T1000 (cell line): ENCODE results near the gene CYSLTR2.
"Not testable (repeated sequence)": the region's sequence is repeated elsewhere in the genome, so short reads cannot be mapped to it uniquely, and the experiment has no call there.

Source experiments
- DNase-seq: peaks from one replicate; lab custom pipeline; 2025; ENCODE audit warnings: mixed read lengths; lab: John Stamatoyannopoulos, UW

Gene CYSLTR2

DNA sequence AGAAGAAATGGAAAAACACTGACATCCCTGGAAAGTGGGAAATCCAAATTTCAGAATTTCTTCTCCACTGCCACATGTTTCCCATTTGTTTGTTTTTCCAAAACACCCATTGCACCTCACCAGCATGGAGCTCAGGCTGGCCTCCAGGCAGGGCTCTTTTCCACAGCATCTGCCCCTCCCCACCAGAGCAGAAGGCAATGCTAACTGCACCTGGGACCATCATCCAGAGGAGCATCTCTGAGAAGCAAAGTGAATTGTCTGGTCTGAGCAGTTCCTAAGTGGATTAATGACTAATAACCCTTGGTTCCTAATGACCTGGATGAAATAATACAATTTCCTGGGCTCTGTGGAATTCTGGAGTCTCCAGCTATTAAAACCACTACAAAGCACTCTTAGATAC is 8.8 kb upstream of the CYSLTR2 start:
- no peak for DNase-seq

DNA sequence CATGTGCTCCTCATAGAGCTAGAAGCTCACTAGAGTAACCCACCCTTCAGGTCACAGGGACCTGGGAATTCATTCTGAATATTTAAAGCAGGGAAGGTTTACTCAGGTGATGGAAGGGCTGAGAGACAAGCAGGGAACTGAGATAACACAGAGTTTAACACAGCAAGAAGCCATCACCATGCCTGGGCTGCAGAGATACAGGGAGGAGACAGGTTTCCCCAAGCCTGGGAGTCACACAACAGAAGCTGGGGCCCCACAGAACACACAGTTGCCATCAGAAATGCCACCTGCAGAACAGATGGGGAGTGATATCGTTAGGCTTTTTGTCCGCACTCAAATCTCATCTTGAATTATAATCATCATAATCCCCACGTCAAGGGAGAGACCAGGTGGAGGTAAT is 7.9 kb upstream of the CYSLTR2 start:
- no peak for DNase-seq

- no peak for DNase-seq
These were observed 6.9 kb upstream of the CYSLTR2 start for GRCh38 chr13:48646791-48647190.

- no peak for DNase-seq
These were observed 6.1 kb upstream of the CYSLTR2 start for GRCh38 chr13:48647625-48648024.

GRCh38 chr13:48648446-48648845 is 5.3 kb upstream of the CYSLTR2 start:
- no peak for DNase-seq

DNA sequence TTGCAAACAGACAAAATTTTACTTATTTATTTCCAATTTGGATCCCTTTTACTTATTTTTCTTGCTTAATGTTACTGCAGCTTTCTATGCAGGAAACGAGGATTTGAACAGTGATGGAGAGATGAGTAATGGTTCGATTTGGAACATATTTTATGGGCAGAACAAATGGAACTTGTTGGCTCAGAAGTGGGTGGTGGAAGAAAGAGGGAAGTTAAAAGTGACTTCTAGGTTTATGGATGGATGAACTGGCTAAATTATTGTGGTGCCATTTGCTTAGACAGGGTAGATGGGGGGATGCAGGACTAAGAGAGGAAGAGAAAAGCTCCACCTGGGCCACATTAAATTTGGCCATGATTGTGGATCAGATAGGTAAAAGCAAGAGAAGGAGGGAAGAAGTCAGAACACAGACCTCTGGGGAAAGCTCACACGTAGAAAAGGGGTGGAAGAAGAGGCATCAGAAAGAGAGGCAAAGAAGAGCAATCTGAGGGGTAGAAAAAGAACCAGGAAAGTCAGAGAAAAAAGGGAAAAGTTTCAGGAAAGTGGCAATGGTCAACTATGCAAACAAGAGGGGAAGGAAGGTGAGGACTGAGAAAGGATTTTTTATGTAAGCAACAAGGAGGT is 768 bp upstream of the CYSLTR2 start:
- DNase-seq = no peak

GRCh38 chr13:48654511-48654910 is 782 bp downstream of the CYSLTR2 start:
- no peak for DNase-seq

- no peak for DNase-seq
These were observed 1.6 kb downstream of the CYSLTR2 start for GRCh38 chr13:48655291-48655690.

- no peak for DNase-seq
These were observed 2.9 kb downstream of the CYSLTR2 start for GRCh38 chr13:48656608-48657007.

DNA sequence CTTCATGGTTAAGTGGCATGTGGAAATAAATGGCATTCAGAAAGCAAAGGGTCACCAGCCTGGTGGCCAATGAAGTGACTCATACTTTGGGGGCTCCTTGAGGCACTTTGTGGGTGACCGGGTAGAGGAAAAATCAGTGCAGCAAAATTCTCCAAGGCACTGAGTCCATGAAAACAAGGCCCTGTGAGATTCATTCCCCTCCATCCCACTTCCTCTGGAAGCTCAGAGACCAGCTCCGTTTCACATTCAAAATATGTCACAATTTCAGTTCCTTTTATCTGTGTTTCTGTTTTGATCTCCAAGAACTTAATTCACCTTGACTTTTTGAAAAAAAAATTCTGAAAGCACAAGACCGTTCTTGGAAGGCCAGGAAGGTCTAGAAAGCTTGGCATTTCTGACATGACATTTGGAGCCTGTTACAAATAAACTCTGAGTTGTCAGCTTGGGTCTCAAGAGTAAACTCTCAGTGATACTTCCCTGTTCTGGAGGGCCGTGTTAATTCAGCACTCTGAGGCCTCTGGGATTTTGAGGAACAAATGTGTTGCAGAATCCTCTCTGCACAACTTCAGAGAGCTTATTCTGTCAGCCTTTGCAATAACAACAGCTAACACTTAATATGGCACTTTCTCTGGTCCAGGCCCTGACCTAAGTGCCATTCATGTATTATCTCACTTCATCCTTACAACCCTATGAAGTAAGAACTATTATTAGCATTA is 6.8 kb downstream of the CYSLTR2 start:
- no peak for DNase-seq

GRCh38 chr13:48661107-48661506 is 7.4 kb downstream of the CYSLTR2 start:
- no peak for DNase-seq

DNA sequence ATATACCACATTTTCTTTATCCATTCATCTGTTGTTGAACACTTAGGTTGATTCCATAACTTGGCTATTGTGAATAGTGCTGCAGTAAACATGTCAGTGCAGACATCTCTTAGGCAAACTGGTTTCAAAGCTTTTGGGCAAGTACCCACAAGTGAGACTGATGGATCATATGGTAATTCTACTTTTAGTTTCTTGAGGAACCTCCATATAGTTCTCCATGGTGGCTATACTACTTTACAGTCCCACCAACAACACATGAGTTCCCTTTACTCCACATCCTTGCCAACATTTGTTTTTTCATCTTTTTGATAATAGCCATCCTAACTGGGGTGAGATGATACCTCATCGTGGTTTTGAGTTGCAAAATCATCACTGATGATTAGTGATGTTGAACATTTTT is 8.5 kb downstream of the CYSLTR2 start:
- no peak for DNase-seq

DNA sequence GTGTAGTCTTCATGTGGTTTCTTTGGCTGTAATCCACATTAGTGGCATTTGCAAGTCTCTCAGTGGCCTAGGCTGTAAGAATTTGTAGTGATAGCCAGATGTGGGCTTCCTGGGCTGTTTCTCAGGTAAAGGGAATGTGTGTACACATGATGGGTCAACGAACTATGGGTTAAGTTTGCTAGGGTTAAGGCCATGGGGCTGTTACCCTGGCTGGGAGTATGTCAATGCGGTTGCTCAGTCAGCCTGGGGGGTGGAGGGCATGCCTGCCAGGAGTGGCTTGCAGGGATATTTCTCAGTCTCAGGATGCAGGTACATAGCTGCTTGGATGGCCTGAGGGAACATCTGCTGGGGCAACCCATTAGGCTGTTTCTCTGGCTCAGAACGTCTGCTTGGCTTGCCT is 13.4 kb downstream of the CYSLTR2 start:
- DNase-seq = no peak

GRCh38 chr13:48671421-48671820 is 17.7 kb downstream of the CYSLTR2 start:
- DNase-seq = not testable (repeated sequence)

- DNase-seq = no peak
These were observed 21.5 kb downstream of the CYSLTR2 start for GRCh38 chr13:48675247-48675646.

GRCh38 chr13:48678316-48678715 is 24.6 kb downstream of the CYSLTR2 start:
- DNase-seq = no peak

GRCh38 chr13:48679941-48680680 is 26.4 kb downstream of the CYSLTR2 start:
- DNase-seq = no peak

- DNase-seq = no peak
These were observed 27.1 kb downstream of the CYSLTR2 start for GRCh38 chr13:48680756-48681392.

- DNase-seq = no peak
These were observed 28.2 kb downstream of the CYSLTR2 start for GRCh38 chr13:48681905-48682304.

DNA sequence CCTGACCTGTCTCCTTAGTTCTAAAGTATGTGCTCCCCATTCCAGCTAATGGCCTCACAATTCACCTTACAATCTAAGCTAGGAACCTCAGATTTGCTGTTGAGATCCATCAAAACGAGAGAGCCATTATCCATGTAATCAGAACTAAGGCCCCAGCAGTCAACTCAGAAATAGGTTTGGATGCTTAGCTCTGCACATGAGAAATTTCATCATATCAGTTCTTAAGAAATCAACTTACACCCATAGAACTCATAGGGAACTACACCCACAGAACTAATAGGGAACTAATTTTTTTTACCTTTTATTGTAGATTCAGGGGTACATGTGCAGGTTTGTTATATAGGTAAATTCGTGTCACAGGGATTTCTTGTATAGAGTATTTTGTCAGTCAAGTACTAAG is 28.7 kb downstream of the CYSLTR2 start:
- no peak for DNase-seq

DNA sequence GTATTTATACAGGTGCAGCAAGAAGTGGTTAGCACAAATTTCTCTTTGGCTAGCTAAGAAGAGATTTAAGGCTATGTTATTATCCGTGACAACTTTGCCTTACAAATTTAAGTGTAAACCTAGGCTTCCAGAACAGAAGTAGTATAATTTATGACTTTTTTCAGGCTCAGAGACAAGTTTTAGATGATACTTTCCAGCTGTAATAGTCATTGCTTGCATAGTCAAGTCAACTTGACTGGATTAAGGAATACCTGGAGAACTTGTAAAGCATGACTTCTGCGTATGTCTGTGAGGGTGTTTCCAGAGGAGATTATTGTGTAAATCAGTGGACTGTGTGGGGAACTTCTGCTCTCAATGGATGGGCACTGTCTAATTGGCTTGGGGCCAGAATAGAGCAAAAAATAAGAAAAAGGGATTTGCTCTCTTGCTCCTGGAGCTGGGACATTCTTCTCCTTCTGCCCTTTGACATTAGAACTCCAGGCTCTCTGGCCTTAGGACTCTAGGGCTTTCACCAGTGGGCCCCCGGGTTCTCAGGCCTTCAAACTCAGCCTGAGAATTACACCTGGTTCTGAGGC is 33.0 kb downstream of the CYSLTR2 start:
- no peak for DNase-seq

DNA sequence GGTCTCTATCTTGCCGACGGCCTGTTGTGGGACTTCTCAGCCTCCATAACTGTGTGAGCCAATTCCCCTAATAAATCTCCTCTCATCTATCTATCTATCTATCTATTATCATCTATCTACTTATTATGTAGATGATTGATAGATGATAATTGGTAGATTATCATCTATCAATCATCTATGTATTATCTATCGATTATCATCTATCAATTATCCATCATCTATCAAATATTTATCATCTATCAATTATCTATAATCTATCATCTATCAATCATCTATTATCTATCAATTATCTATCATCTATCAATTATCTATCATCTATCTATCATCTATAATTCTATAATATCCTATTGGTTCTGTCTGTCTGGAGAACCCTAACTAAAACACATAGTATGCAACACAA is 33.5 kb downstream of the CYSLTR2 start:
- no peak for DNase-seq
